Erythroblast (primary cell): ENCODE data around the gene PRKG1.
"Not testable (repeated sequence)": the region's sequence is repeated elsewhere in the genome, so short reads cannot be mapped to it uniquely, and the experiment has no call there.

Experiments used
- DNase-seq, 2 experiments: peaks; one replicate each; lab custom pipeline; 2025; lab: John Stamatoyannopoulos, UW
- GATA1 ChIP-seq: IDR thresholded peaks from 2 replicates; pipeline ENCODE4 v1.6.1; 2011; ENCODE audit warnings: low read depth, mild to moderate bottlenecking, control low read depth, low read length, moderate library complexity
- POLR2A ChIP-seq: IDR thresholded peaks from 2 replicates; pipeline ENCODE4 v1.6.1; 2011; ENCODE audit warnings: mild to moderate bottlenecking, low read length

The PRKG1 gene

GRCh38 chr10:51659344-51659743 is 585.1 kb downstream of the PRKG1 start:
- DNase-seq, result no peak

GRCh38 chr10:51663086-51663485 is 588.8 kb downstream of the PRKG1 start:
- TF ChIP-seq GATA1 (no peak), POLR2A (no peak)
- no peak for DNase-seq

More at GRCh38 chr10:51659344-51659743, 585.1 kb downstream of the PRKG1 start:
- TF ChIP-seq POLR2A (no peak), GATA1 (no peak)

GRCh38 chr10:51666456-51666855 is 592.2 kb downstream of the PRKG1 start:
- no peak for DNase-seq
- no peak for TF ChIP-seq GATA1
- TF ChIP-seq POLR2A, result no peak

- TF ChIP-seq POLR2A, result no peak
- TF ChIP-seq GATA1, result no peak
Observed at GRCh38 chr10:51667678-51668335, 593.5 kb downstream of the PRKG1 start.

GRCh38 chr10:51668336-51668689 is 594.0 kb downstream of the PRKG1 start:
- TF ChIP-seq GATA1, result no peak
- no peak for DNase-seq

More at GRCh38 chr10:51667678-51668335, 593.5 kb downstream of the PRKG1 start:
- no peak for DNase-seq

DNA sequence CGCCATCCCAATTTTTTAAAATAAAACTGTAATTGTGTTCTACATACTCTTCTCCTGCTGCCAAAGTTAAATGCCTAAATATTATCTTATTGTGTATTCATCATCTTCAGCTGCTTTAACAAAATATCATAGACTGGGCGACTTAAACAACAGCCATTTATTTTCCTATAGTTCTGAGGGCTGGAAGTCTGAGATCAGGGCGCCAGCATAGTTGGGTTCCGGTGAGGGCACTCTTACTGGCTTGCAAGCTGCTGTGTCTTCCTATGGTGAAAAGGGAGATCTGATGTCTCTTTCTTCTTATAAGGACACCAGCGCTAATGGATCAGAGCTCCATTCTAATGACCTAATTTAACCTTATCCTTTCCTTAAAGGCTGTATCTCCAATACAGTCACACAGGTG is 594.8 kb downstream of the PRKG1 start:
- DNase-seq, result no peak
- no peak for TF ChIP-seq GATA1
- TF ChIP-seq POLR2A, result no peak

- no peak for DNase-seq
- no peak for TF ChIP-seq GATA1
- TF ChIP-seq POLR2A, result no peak
Observed at GRCh38 chr10:51672039-51672535, 597.8 kb downstream of the PRKG1 start.

DNA sequence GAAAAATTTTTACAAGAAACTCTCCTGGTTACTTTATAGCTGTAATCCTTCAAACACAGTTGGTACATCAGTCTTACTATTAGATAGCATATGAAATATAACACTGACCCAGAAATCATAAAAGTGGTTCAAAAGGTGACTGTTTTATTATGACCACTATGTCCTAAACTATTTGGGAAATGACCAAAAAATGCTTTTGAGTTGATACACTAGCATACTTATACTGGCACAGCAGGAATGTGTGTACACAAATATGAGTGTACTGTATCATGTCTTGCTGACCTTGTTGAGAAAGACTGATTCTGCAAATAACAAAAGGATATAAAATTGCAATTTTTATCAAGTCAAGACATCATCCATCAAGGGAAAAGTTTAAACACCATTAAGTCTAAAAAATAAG is 600.8 kb downstream of the PRKG1 start:
- TF ChIP-seq GATA1 (no peak), POLR2A (no peak)
- DNase-seq, result no peak

DNA sequence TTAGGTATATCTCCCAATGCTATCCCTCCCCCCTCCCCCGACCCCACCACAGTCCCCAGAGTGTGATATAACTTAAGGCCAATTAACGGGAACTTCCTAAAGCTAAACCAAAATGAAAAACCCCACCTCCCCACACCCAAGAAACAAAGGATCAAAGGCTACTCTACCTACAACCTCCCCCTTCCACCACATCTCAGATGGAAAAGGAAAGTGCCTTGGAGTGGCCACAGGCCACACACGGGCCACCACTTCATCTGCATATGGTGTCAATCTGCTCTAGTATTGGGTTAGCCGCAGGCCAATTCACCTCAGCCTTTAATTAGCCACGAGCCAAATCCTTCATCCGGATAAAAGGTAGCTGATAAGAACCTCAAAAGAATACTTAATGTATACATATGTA is 605.6 kb downstream of the PRKG1 start:
- no peak for TF ChIP-seq POLR2A
- DNase-seq, result no peak

GRCh38 chr10:51683031-51683691 is 608.9 kb downstream of the PRKG1 start:
- no peak for DNase-seq
- no peak for TF ChIP-seq POLR2A
- no peak for TF ChIP-seq GATA1

DNA sequence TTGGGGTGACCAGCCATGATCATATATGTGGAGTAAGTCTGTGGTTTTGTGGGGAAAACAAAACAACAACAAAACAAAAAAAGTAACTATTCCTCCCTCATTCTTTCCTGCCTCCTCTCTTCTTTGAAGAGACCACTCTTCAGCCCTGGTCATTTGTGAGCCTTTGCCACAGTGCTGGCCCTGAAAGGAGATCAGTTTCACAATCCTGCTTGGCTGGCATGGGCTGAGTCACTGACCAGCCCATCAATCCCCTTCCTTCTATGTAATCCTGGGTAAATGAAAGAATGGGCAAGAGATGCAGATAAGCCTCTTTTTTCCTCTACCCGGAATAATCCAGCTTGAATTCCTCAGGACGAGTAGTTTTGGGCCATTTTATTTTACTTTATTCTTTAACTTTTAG is 611.5 kb downstream of the PRKG1 start:
- no peak for TF ChIP-seq POLR2A
- no peak for TF ChIP-seq GATA1
- DNase-seq, result no peak

DNA sequence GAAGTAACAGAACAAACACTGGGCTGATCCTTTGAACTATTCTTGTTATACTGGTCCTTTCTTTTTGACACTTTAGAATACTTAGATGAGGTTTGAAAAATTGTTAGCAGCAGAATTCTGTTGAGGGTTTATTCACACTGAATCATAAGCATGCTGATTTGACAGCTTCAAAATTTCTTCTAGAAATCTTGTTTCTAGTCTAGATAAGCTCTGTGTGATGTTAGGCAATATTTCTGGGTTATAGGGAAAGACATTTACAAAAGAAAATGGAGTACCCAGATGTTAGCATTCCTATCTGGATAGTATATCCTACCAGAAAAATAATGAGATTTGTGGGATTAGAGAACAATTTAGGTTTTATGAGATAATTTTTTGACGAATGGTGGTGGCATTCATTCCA is 613.0 kb downstream of the PRKG1 start:
- DNase-seq, result no peak
- no peak for TF ChIP-seq GATA1
- TF ChIP-seq POLR2A, result no peak

GRCh38 chr10:51688826-51689225 is 614.5 kb downstream of the PRKG1 start:
- DNase-seq, result not testable (repeated sequence)

DNA sequence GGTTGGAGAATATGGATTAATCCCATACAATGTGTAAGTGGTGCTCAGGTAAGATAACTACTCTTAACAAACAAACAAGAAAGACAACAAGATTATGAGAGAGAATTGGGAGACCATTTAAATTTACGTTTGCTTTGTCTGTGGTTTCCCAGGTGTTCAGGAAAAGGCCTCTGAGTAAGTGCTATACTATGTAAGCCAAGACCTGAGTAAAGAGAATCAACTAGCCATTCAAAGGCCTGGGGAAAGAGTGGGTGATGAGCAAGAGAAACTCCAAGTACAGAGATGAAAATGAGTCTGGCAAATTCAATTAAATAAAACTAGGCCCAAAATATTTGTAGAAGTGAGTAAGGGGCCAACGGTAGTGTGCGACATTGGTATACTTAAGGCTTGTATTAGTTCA is 615.2 kb downstream of the PRKG1 start:
- no peak for DNase-seq
- TF ChIP-seq GATA1 (no peak), POLR2A (no peak)

- no peak for TF ChIP-seq GATA1
- TF ChIP-seq POLR2A, result no peak
- DNase-seq, result peak; percentile 51 to 52
Observed at GRCh38 chr10:51691135-51691534, 616.8 kb downstream of the PRKG1 start.
